Inferior parietal cortex (tissue), 1 donor: Measurements from ENCODE around the gene LIPE.
A peak's percentile ranks its signal among the peaks of the same experiment; 100 is the strongest.

Experiments
- DNase-seq: peaks from one replicate; pipeline ENCODE4 v3.0.0-alpha.2; 2016; ENCODE audit errors: extremely low spot score

Gene LIPE

DNA sequence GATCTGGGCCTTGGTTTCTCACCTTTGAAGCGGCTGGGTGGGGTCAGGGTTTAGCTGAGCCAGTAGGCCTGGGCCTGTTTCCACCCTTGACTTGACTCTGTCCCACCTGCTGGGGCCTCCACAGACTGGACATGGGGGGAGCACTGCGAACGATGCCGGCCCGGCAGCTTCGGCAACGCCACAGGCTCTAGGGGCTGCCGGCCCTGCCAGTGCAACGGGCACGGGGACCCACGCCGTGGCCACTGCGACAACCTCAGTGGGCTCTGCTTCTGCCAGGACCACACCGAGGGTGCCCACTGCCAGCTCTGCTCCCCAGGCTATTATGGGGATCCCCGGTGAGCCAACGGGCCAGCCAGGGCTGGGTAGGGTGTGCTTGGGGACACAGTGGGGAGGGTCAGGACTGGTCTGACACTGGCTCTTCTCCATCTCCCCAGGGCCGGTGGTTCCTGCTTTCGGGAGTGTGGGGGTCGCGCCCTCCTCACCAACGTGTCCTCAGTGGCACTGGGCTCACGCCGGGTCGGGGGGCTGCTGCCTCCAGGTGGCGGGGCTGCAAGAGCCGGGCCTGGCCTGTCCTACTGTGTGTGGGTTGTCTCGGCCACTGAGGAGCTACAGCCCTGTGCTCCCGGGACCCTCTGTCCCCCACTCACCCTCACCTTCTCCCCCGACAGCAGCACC lies 73.7 kb downstream of the LIPE start:
- DNase-seq = no peak

DNA sequence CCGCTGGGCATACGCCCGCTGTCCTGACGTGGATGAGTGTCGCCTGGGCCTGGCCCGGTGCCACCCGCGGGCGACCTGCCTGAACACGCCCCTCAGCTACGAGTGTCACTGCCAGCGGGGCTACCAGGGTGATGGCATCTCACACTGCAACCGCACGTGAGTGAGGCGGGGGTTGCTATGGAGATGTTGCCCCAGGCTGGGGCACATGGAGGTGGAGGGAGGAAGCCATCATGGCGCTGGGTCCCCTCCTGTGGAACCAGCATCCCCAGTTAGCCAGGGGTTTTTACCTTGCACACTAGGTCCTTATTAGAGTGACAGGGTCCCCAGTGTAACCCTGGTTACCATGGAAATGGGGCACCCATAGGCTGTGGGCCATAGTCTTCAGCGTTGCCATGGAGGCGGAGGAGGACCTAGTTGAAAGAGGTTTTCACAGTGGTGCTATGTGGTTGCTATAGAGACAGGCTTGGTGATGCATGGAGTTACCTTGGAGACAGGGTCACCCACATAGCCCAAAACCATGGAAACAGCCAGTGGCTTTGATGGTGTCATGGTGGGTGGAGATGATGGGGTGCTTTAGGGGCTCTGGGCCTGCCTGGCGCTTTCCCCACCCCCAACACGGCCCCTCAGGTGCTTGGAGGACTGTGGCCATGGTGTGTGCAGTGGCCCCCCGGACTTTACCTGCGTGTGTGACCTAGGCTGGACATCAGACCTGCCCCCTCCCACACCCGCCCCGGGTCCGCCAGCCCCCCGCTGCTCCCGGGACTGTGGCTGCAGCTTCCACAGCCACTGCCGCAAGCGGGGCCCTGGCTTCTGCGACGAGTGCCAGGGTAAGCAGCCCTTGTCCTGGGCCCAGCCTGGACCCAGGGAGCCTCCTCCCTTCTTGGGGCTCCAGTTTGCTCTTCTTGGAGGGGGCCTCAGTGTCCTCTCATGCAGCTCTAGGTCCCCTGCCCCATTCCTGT lies 74.6 kb downstream of the LIPE start:
- peak; percentile 78 for DNase-seq
